ENCODE results near the gene CRYZL1.
A peak's percentile ranks its signal among the peaks of the same experiment; 100 is the strongest.

Gene CRYZL1

DNA sequence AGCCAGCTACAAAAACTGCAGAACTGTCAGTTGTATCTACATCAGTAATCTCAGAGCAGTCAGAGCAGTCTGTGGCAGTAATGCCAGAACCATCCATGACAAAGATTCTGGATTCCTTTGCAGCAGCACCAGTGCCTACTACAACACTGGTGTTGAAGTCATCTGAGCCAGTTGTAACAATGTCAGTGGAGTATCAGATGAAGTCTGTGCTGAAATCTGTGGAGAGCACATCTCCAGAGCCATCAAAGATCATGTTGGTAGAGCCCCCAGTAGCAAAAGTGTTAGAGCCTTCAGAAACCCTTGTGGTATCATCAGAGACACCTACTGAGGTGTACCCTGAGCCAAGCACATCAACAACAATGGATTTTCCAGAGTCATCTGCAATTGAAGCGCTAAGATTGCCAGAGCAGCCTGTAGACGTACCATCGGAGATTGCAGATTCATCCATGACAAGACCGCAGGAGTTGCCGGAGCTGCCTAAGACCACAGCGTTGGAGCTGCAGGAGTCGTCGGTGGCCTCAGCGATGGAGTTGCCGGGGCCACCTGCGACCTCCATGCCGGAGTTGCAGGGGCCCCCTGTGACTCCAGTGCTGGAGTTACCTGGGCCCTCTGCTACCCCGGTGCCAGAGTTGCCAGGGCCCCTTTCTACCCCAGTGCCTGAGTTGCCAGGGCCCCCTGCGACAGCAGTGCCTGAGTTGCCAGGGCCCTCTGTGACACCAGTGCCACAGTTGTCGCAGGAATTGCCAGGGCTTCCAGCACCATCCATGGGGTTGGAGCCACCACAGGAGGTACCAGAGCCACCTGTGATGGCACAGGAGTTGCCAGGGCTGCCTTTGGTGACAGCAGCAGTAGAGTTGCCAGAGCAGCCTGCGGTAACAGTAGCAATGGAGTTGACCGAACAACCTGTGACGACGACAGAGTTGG is 91.4 kb downstream of the CRYZL1 start:
- DNase-seq, result no peak
- ATAC-seq (ENCODE audit: insufficient read depth, low read depth), result no peak
- H3K27ac ChIP-seq (ENCODE audit: low read length), result no peak overlapping the region
- no peaks in the 10 kb centered on the region for H3K9me3 ChIP-seq (ENCODE audit: insufficient read depth, low read length, severe bottlenecking)
- peaks cover 94% of the 10 kb centered on the region for H3K36me3 ChIP-seq (ENCODE audit: insufficient read depth, low read length)
- H4K20me1 ChIP-seq (ENCODE audit: insufficient read depth, low read length), result peaks cover 78% of the 10 kb centered on the region
- H3K4me1 ChIP-seq (ENCODE audit: insufficient read depth, low read length), result peaks cover 58% of the 10 kb centered on the region
- TF ChIP-seq CTCF (IDR thresholded peaks at IDR 0.05; ENCODE audit: borderline replicate concordance, extremely low read depth, low read length, poor library complexity, severe bottlenecking) (no peak), EZH2 (IDR thresholded peaks at IDR 0.05; ENCODE audit: borderline replicate concordance, low read depth, low read length, severe bottlenecking) (no peak)
- no peaks in the 10 kb centered on the region for H3K27me3 ChIP-seq (ENCODE audit: insufficient read depth, low read length, poor library complexity)
- no peak overlapping the region for H3K4me3 ChIP-seq (ENCODE audit: low read depth in 1 of 2, low read length in 2 of 2)
- no peak overlapping the region for H2AFZ ChIP-seq (ENCODE audit: low read depth, low read length)
- no peak overlapping the region for H3K4me2 ChIP-seq (ENCODE audit: insufficient read depth, low read length)
- H3K79me2 ChIP-seq (ENCODE audit: insufficient read depth, low read length), result peaks cover 99% of the 10 kb centered on the region
- no peak overlapping the region for H3K9ac ChIP-seq (ENCODE audit: low read depth, low read length)

DNA sequence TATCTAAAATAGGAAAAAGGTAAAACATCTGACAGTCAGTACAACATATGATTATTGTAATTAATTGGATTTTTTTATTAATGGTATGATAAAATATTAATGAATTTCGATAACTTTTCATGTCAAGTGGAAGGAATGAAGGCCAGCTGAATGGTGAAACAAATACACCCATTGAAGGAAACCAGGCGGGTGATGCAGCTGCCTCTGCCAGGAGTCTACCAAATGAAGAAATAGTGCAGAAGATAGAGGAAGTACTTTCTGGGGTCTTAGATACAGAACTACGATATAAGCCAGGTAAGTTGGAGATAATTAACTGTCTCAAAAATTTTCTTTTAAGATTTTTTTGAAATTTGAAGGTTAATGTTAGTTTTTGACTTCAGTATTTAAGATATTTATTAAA is 95.5 kb downstream of the CRYZL1 start:
- peak overlapping the region; percentile 85; the same call in 1 of the 2 replicates for H3K4me2 ChIP-seq (ENCODE audit: insufficient read depth, low read length)

GRCh38 chr21:33544451-33545195 is 96.9 kb downstream of the CRYZL1 start:
- Histone ChIP-seq H4K20me1 (ENCODE audit: insufficient read depth, low read length) (peaks cover 45% of the 10 kb centered on the region), H3K9me3 (ENCODE audit: insufficient read depth, low read length, severe bottlenecking) (no peaks in the 10 kb centered on the region), H3K36me3 (ENCODE audit: insufficient read depth, low read length) (peaks cover 41% of the 10 kb centered on the region), H3K27me3 (ENCODE audit: insufficient read depth, low read length, poor library complexity) (no peaks in the 10 kb centered on the region), H3K4me3 (ENCODE audit: low read depth in 1 of 2, low read length in 2 of 2) (peak overlapping the region; percentile 71 to 86), H2AFZ (ENCODE audit: low read depth, low read length) (no peak overlapping the region), H3K4me2 (ENCODE audit: insufficient read depth, low read length) (peak overlapping the region; percentile 85), H3K27ac (ENCODE audit: low read length) (peak overlapping the region; percentile 5; the same call in 1 of the 2 replicates), H3K9ac (ENCODE audit: low read depth, low read length) (peak overlapping the region; percentile 94), H3K79me2 (ENCODE audit: insufficient read depth, low read length) (peaks cover 98% of the 10 kb centered on the region), H3K4me1 (ENCODE audit: insufficient read depth, low read length) (peaks cover 48% of the 10 kb centered on the region)
- ATAC-seq (ENCODE audit: insufficient read depth, low read depth) (no peak), DNase-seq (no peak)
- no peak for TF ChIP-seq EZH2 (IDR thresholded peaks at IDR 0.05; ENCODE audit: borderline replicate concordance, low read depth, low read length, severe bottlenecking)
- TF ChIP-seq CTCF (IDR thresholded peaks at IDR 0.05; ENCODE audit: borderline replicate concordance, extremely low read depth, low read length, poor library complexity, severe bottlenecking), result no peak

More for the DNA sequence above, 95.5 kb downstream of the CRYZL1 start:
- H3K36me3 ChIP-seq (ENCODE audit: insufficient read depth, low read length), result peaks cover 55% of the 10 kb centered on the region
- TF ChIP-seq CTCF (IDR thresholded peaks at IDR 0.05; ENCODE audit: borderline replicate concordance, extremely low read depth, low read length, poor library complexity, severe bottlenecking), result no peak
- TF ChIP-seq EZH2 (IDR thresholded peaks at IDR 0.05; ENCODE audit: borderline replicate concordance, low read depth, low read length, severe bottlenecking), result no peak
- peaks cover 60% of the 10 kb centered on the region for H4K20me1 ChIP-seq (ENCODE audit: insufficient read depth, low read length)
- ATAC-seq (ENCODE audit: insufficient read depth, low read depth), result no peak
- no peaks in the 10 kb centered on the region for H3K9me3 ChIP-seq (ENCODE audit: insufficient read depth, low read length, severe bottlenecking)
- H3K4me1 ChIP-seq (ENCODE audit: insufficient read depth, low read length), result peaks cover 47% of the 10 kb centered on the region
- DNase-seq, result no peak
- no peak overlapping the region; a peak in 2 of 4 replicates for H3K4me3 ChIP-seq (ENCODE audit: low read depth in 1 of 2, low read length in 2 of 2)
- H3K9ac ChIP-seq (ENCODE audit: low read depth, low read length), result no peak overlapping the region
- no peaks in the 10 kb centered on the region for H3K27me3 ChIP-seq (ENCODE audit: insufficient read depth, low read length, poor library complexity)
- H3K27ac ChIP-seq (ENCODE audit: low read length), result no peak overlapping the region
- H3K79me2 ChIP-seq (ENCODE audit: insufficient read depth, low read length), result peaks cover 98% of the 10 kb centered on the region
- H2AFZ ChIP-seq (ENCODE audit: low read depth, low read length), result no peak overlapping the region
